Measurements from ENCODE around the gene MCU. TPM values are rescaled to one million over a fixed set of nuclear protein-coding genes. Genes with fewer than 3 reads are reported as not detected.

The MCU gene
- total and polyA plus RNA-seq, 3 donors from 2014 or later, result 15.0 to 20.0 (median 16.9) TPM

GRCh38 chr10:72730479-72730878, 38.5 kb downstream of the MCU start:
- no peak overlapping the region for H3K27ac ChIP-seq
- no peak for TF ChIP-seq POLR2A (IDR thresholded peaks at IDR 0.05)
- TF ChIP-seq CTCF (IDR thresholded peaks at IDR 0.05), result no peak
- 87 to 98% methylated on average over 5 of the region's 5 CpGs for WGBS, 2 donors

GRCh38 chr10:72731916-72732419, 40.0 kb downstream of the MCU start:
- Histone ChIP-seq H3K4me1 (peaks cover 12% of the 10 kb centered on the region), H3K27me3 (no peaks in the 10 kb centered on the region), H3K4me3 (no peak overlapping the region), H3K27ac (no peak overlapping the region), H3K36me3 (ENCODE audit: low read depth, missing control alignments) (no peaks in the 10 kb centered on the region), H3K9me3 (no peaks in the 10 kb centered on the region)
- DNase-seq, result no peak
- TF ChIP-seq POLR2A (IDR thresholded peaks at IDR 0.05) (no peak), CTCF (IDR thresholded peaks at IDR 0.05) (no peak)
- intact Hi-C loops (cut with DNase I; ENCODE audit: low total_unique reads), result no loop called here
- WGBS, 2 donors, result 70 to 83% methylated on average over 4 of the region's 4 CpGs

More at GRCh38 chr10:72730479-72730878, 38.5 kb downstream of the MCU start:
- intact Hi-C loops (cut with DNase I; ENCODE audit: low total_unique reads), result no loop called here
- Histone ChIP-seq H3K36me3 (ENCODE audit: low read depth, missing control alignments) (no peaks in the 10 kb centered on the region), H3K27me3 (no peaks in the 10 kb centered on the region), H3K9me3 (no peaks in the 10 kb centered on the region), H3K4me3 (no peak overlapping the region), H3K4me1 (peaks cover 12% of the 10 kb centered on the region)
- no peak for DNase-seq

GRCh38 chr10:72732521-72732920, 40.6 kb downstream of the MCU start:
- intact Hi-C loops (cut with DNase I; ENCODE audit: low total_unique reads), result no loop called here

GRCh38 chr10:72733989-72734388, 42.0 kb downstream of the MCU start:
- H3K36me3 ChIP-seq (ENCODE audit: low read depth, missing control alignments), result no peaks in the 10 kb centered on the region
- peaks cover 13% of the 10 kb centered on the region for H3K4me1 ChIP-seq
- H3K9me3 ChIP-seq, result no peaks in the 10 kb centered on the region
- intact Hi-C loops (cut with DNase I; ENCODE audit: low total_unique reads), result no loop called here
- TF ChIP-seq POLR2A (IDR thresholded peaks at IDR 0.05) (no peak), CTCF (IDR thresholded peaks at IDR 0.05) (no peak)
- H3K4me3 ChIP-seq, result no peak overlapping the region
- WGBS, 2 donors, result 88 to 95% methylated on average over 1 of the region's 1 CpG
- no peak overlapping the region for H3K27ac ChIP-seq
- no peak for DNase-seq
- H3K27me3 ChIP-seq, result no peaks in the 10 kb centered on the region

More at GRCh38 chr10:72732521-72732920, 40.6 kb downstream of the MCU start:
- Histone ChIP-seq H3K27me3 (no peaks in the 10 kb centered on the region), H3K27ac (no peak overlapping the region), H3K4me3 (no peak overlapping the region), H3K4me1 (peaks cover 12% of the 10 kb centered on the region), H3K9me3 (no peaks in the 10 kb centered on the region), H3K36me3 (ENCODE audit: low read depth, missing control alignments) (no peaks in the 10 kb centered on the region)
- DNase-seq, result no peak
- 79 to 85% methylated on average over 2 of the region's 2 CpGs for WGBS, 2 donors
- TF ChIP-seq CTCF (IDR thresholded peaks at IDR 0.05) (no peak), POLR2A (IDR thresholded peaks at IDR 0.05) (no peak)

- Histone ChIP-seq H3K9me3 (no peaks in the 10 kb centered on the region), H3K4me1 (peaks cover 11% of the 10 kb centered on the region), H3K36me3 (ENCODE audit: low read depth, missing control alignments) (no peaks in the 10 kb centered on the region), H3K27ac (no peak overlapping the region), H3K27me3 (no peaks in the 10 kb centered on the region), H3K4me3 (no peak overlapping the region)
- no peak for DNase-seq
- TF ChIP-seq CTCF (IDR thresholded peaks at IDR 0.05), result no peak
- no peak for TF ChIP-seq POLR2A (IDR thresholded peaks at IDR 0.05)
- intact Hi-C loops (cut with DNase I; ENCODE audit: low total_unique reads), result no loop called here
- 86 to 87% methylated on average over 1 of the region's 1 CpG for WGBS, 2 donors
Observed at GRCh38 chr10:72735288-72735936, 43.5 kb downstream of the MCU start.

Measured in testis (tissue), 3 donors.